CD4-positive, alpha-beta T cell treated with Interleukin-17A for 4 hours (primary cell): ENCODE data around the gene C5orf58.
A peak's percentile ranks its signal among the peaks of the same experiment; 100 is the strongest.
"Not testable (repeated sequence)": the region's sequence is repeated elsewhere in the genome, so short reads cannot be mapped to it uniquely, and the experiment has no call there.

ENCODE experiments used
- DNase-seq: peaks from one replicate; pipeline ENCODE4 v3.0.0-alpha.2; 2020; ENCODE audit warnings: mixed read lengths

The C5orf58 gene

GRCh38 chr5:170225326-170226128 is 7.3 kb upstream of the C5orf58 start:
- peak; percentile 87 for DNase-seq

DNA sequence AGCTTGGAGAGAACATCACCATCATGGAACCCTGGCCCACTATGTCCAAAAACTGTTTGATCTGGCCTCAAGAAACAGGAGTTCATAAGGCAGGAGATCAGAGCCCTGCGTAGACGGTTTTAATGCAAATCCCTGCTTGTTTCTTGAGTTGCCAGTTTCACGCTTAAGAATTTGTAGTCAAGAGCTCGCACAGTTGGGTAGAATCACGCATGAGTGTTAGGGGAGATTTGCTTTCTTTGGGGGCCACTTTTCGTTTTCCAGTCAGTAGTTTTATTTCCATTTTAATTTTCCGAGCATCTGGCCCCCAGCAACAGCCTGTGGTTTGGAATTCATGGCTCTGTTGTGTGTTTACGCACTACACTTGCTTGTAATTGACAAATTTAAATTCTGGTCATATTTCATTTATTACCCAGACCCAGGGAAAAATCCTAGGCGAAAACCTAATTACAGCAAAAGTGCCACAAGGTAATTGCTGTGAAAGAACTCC is 6.6 kb upstream of the C5orf58 start:
- DNase-seq, result no peak

DNA sequence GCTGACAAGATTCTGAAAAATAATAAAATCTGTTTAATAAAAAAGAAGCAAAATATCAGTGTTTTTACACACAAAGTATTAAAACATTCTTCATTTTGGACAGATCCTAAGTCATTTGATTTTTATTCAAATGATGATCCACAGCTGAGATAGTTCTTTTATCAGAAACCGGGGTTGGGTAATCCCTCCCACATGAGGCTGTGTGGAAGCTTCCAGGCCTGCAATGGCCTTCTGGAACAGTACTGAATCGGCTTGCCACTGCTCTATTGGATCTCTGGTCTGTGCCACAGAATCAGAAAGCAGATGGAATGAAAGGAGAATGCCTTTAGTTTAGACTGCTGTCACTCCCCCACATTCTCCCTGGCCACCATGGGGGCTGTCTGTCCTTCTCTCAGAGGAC is 6.1 kb upstream of the C5orf58 start:
- no peak for DNase-seq

DNA sequence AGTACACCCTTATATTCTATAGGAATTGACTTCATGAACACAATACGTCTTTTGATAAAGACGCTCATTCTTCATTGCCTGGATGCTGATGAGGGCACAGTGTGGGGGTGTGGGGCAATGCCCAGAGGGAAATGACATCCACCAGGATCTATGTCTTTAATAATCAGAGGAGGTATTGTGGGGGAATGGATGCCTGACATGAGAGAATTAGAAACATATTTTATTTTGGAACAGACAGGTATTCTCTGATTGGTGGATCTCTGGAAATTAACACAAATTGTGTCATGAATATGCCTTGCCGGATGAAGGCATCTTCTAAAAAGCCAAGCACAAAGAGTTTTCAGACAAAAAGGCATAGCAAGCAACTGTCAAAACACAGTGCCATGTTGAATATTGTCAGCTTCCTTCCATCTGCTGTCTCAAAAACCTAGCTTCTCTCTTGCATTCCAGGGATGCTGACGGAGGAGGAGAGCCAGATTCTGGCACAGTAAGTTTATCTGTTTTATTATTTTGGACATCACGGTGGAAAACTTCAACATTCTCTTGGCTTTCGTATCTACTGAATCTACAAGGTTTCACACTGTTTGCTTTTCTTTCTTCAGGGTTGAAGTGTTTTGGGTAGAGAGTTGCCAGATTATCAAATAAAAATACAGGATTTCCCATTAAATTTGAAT is 3.9 kb upstream of the C5orf58 start:
- no peak for DNase-seq

GRCh38 chr5:170233358-170233892 is 640 bp downstream of the C5orf58 start:
- DNase-seq, result no peak

DNA sequence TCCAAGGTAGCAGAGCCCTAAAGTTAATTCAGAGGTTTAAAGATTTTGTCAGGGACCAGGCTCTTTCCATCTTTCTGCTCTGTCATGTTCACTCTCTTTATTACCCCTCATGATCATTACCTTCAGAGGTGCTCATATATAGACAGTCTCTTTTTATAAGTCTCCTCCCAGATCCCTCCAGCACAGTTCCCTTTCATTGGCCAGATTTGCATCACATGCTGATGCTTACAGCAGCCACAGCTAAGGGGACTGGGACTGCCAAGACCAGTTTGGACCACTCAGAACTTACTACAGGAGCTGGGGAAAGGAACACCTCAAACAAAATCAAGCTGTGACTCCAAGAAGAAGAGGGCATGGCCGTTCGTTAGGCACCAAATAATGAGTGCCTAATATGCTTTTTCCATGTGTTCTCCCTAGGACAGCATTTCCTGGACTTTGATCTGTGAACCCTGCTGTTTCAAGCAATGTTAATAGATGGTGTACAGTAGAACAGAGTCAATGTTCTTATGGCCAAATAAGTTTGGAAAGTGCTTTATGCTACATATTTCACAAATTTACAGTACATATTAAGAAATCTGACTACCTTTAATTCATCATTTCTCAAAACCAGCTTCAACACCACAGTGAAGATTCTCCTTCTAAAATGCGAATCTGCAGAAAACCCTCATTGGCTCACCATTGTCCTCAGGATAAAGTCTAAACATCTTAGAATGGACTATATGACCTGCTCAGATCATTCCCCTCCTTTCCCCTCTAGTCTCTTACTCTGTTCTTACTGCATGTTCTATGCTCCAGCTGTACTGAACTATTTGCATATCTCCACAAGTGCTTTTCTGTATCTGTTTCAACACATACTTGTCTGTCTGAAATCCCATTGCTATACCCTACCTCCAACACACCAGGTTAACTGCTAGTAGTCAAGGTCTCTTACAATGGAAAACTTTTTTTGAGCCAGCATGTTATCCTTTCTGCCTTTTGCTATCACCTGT is 3.4 kb downstream of the C5orf58 start:
- DNase-seq, result no peak

- no peak for DNase-seq
These were observed 5.8 kb downstream of the C5orf58 start for GRCh38 chr5:170238456-170239196.

- DNase-seq, result not testable (repeated sequence)
These were observed 12.7 kb downstream of the C5orf58 start for GRCh38 chr5:170245436-170245835.

DNA sequence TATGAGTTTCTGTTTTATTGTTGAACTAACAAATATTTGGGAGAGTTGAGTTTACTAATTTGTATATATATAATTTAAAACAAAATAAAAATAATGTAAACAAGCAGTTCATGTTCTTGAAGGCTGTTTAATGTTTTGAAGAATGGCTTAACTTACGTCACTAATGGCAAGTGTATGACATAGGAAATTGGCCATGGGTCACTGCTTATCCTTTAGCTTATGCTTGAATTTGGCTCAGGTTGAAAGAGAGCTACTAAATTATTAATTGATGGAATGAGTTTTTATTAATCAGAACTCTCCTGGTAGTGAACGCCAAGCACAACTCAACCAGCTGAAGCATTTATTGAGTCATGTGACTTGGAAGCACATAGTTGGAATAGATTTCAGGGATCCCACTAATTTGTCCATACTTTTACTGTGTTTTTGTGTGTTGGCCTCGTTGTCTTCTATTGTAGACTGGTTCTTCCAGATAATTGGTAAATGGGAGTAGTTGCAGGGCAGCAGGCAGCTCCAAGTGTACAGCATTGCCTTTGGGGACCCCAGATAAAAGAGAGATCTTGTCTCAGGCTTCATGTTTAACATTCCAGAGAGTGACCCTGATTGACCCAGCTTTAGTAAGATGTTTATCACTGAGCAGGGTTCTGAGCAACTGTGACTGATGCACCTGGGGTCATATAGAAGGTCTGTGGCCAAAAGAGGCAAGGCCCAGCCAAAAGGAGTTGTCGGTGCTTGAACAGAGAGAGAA is 13.5 kb downstream of the C5orf58 start:
- DNase-seq, result no peak

- DNase-seq, result no peak
These were observed 14.6 kb downstream of the C5orf58 start for GRCh38 chr5:170247363-170247762.

- no peak for DNase-seq
These were observed 15.6 kb downstream of the C5orf58 start for GRCh38 chr5:170248172-170248930.

DNA sequence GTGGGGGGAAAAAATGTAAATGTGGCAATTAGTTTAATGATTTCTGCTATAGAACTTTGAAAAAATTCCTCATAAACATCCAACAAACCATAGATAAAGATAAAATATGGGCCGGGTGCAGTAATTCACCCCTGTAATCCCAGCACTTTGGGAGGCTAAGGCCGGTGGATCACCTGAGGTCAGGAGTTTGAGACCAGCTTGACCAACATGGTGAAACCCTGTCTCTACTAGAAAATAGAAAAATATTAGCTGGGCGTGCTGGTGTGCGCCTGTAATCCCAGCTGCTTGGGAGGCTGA is 16.1 kb downstream of the C5orf58 start:
- not testable (repeated sequence) for DNase-seq

DNA sequence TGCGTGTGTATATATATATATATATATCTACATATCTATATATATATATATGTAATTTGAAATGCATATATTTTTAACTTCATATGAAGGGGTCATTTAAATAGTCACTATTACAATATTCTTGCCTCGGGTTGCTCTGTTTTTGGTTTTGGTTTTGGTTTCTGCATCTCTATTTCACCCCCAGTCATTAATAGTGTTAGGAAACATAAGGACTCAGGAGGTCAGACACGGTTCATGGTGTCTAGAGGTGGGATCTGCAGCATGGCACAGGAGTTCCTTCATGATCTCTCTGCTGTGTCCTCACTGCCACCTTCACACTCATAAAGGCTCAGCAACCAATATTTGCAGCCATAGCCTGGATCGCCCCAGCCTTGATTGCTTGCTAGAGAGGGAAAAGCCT is 16.6 kb downstream of the C5orf58 start:
- DNase-seq, result no peak

GRCh38 chr5:170250810-170251317 is 18.1 kb downstream of the C5orf58 start:
- no peak for DNase-seq

GRCh38 chr5:170251462-170251861 is 18.7 kb downstream of the C5orf58 start:
- DNase-seq, result no peak

- DNase-seq, result no peak
These were observed 19.3 kb downstream of the C5orf58 start for GRCh38 chr5:170252109-170252508.

DNA sequence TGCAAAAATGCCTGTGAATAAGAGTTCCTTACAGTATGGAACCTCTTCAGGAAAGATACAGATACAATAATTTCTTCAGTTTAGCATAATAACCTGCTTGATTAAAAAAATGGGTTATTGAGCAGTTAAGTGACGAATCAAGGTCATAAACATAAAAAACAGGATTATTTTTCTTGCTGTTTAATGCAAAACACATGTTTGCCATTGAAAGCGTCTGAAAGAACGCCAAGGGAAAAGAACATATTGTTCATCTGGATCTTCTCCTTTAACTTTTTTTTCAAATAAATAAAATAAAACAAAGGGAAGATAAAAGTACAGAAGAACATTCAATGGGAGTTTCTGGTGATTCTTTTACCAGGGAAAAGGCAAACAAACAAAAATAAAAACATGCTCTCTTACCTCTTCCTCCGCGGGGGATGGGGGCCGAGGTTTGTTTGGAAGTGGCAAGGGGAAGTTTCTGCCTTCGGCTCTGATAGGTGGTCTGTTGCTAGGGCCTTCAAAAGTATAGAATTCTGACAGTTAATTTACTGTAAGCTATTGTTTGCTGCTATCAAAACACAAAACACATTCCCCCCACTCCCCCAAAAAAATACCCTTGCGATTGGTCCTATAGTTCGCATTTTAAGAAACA is 20.1 kb downstream of the C5orf58 start:
- no peak for DNase-seq

GRCh38 chr5:170254056-170254455 is 21.3 kb downstream of the C5orf58 start:
- peak; percentile 78 for DNase-seq

- DNase-seq, result no peak
These were observed 23.8 kb downstream of the C5orf58 start for GRCh38 chr5:170256571-170256970.

- DNase-seq, result no peak
These were observed 24.6 kb downstream of the C5orf58 start for GRCh38 chr5:170257370-170257769.
